ENCODE data around the gene EFNB2.

The EFNB2 gene

GRCh38 chr13:106487129-106487528 is 48.3 kb downstream of the EFNB2 start:
- no peak for DNase-seq (ENCODE audit: low read depth in 2 of 3, low spot score in 2 of 3)

DNA sequence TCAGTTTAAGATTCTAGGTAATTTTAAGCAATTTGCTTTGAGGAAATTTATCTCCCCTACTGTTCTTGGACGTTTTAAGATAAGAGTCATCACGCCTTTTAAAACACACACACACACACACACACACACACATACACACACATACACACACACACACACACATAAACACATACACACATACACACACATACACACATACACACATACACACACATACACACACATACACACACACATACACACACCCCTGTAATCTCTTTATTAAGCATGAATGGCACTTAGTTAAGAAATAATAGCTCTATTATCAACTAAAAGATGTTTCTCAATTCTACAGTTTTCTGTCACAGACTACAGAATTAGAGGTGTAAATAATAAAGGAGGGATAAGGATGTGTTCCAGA is 49.2 kb downstream of the EFNB2 start:
- DNase-seq (ENCODE audit: low read depth in 2 of 3, low spot score in 2 of 3), result no peak

- DNase-seq (ENCODE audit: low read depth in 2 of 3, low spot score in 2 of 3), result no peak
Measured at GRCh38 chr13:106484537-106485193, 50.8 kb downstream of the EFNB2 start.

GRCh38 chr13:106484084-106484483 is 51.4 kb downstream of the EFNB2 start:
- no peak for DNase-seq (ENCODE audit: low read depth in 2 of 3, low spot score in 2 of 3)

- DNase-seq (ENCODE audit: low read depth in 2 of 3, low spot score in 2 of 3), result no peak
Measured at GRCh38 chr13:106481919-106482318, 53.5 kb downstream of the EFNB2 start.

- no peak for DNase-seq (ENCODE audit: low read depth in 2 of 3, low spot score in 2 of 3)
Measured at GRCh38 chr13:106480351-106480910, 55.0 kb downstream of the EFNB2 start.

DNA sequence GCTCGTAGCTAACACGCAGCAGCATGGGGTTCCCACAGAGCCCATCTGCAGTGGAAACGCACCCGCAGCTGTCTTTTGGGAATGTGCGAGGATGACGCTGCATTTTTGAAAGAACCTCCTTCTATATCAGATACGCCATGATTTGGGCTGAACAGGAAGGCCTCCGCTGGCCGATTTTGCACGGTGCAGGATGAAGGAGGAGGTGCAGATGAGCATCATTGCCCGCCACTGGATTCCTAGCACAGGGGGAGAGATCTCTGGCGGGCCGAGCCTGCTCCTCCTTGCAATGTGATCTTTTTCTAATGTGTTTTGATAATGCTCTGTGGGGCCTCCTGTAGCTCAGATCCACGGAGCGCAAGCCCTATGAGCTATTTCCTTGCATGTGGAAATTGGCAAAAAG is 55.5 kb downstream of the EFNB2 start:
- DNase-seq (ENCODE audit: low read depth in 2 of 3, low spot score in 2 of 3), result no peak

DNA sequence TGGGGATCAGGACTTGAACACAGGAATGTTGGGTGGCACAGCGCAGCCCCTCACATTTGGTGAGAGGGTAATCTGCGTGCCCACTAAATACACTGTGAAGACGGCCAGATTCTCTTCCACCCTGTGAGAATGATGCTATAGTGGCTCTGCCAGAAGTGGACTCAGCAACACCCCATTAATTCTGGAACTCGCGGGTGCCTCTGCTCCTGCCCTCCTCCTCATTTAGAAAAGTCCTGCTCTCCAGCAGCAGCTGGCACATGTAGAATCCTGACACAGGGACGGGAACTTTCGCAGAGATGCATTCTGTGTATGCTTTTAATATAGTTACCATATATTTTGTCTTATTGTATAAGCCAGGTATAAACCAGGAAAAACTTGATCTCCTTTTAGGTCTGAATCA is 57.3 kb downstream of the EFNB2 start:
- no peak for DNase-seq (ENCODE audit: low read depth in 2 of 3, low spot score in 2 of 3)

- no peak for DNase-seq (ENCODE audit: low read depth in 2 of 3, low spot score in 2 of 3)
Measured at GRCh38 chr13:106477303-106477702, 58.2 kb downstream of the EFNB2 start.

DNA sequence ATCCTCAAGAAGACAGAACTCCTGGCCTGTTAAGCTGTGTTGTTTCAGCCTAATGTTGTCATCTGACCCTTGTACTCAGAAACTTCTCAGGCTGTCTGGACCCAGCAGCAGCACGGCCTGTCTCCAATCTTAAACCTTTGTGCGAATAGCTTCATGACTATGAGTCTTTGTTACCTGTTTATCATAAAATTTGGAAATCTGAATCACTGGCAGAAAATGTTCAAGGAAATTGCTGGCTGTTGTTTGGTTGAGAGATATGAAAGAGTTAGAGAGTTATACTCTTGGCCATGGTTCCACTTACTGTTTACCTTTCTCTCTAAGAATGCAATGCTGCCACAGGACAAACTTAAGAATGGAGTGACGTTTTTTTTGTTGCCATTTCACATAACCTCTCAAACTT is 59.6 kb downstream of the EFNB2 start:
- DNase-seq (ENCODE audit: low read depth in 2 of 3, low spot score in 2 of 3), result no peak

DNA sequence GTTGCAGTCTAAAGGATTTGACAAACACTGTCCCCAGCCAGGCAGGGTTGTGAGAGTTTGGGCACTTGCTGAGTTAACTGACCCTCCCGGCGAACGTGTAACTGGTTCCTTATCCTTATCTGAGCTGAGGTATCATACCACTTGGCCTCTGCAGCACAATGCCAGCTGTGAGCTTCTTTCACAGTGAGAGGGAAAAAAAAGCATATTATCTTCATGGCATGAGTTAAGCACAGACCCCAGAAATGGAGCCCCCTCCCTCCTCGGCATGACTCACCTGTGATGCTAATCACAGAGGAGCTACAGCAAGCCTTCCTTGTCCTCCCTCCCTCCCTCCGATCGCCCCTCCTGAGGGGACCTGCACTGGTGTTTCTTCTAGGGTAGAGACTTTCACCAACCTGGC is 60.5 kb downstream of the EFNB2 start:
- DNase-seq (ENCODE audit: low read depth in 2 of 3, low spot score in 2 of 3), result no peak

GRCh38 chr13:106473154-106473553 is 62.3 kb downstream of the EFNB2 start:
- no peak for DNase-seq (ENCODE audit: low read depth in 2 of 3, low spot score in 2 of 3)

GRCh38 chr13:106472621-106473020 is 62.8 kb downstream of the EFNB2 start:
- DNase-seq (ENCODE audit: low read depth in 2 of 3, low spot score in 2 of 3), result no peak

DNA sequence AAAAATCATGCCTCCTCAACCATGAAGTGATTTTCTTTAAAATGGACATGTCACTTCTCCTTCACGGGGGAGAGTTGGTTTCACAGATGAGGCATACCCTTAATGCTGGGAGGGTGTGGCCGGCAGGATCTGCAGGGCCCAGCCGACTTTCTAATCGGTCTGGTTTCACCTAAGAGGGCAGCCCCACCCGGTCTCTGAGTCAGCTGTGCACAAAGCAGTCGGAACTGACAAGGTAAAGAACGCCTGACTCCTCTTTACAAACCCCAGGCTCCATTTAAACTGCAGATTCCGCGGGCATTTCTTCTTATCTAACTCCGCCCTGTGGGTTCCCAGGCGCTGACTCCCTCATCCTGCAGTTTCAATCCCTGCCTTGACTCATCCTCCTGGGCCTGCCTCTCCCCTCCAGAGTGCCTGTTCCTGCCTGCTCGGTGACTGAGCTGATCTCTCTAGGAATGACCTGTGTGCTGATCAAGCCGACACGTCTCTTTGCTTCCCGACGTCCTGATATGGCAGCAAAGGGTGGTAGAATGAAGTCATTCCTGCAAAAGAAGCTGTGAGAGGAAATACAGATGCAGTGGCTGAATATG is 63.4 kb downstream of the EFNB2 start:
- DNase-seq (ENCODE audit: low read depth in 2 of 3, low spot score in 2 of 3), result no peak

DNA sequence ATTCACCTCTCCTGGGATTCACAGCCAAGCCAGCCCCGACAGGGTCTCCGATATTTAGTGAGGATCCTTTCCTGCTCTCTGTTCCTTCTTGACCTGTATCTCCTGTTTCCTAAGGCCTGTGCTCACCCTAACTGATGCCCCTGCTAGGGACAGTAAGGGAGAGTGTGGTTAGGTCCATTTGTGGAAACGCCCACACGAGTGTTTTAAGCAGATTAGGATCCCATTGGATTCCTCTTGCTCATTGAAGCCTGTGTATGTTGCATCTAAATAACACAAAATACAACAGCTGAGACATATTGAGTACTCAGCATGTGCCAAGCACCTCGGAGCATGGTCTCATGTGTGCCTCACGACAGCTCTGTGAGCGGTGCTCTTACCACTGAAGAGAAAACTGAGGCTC is 64.9 kb downstream of the EFNB2 start:
- DNase-seq (ENCODE audit: low read depth in 2 of 3, low spot score in 2 of 3), result no peak

- no peak for DNase-seq (ENCODE audit: low read depth in 2 of 3, low spot score in 2 of 3)
Measured at GRCh38 chr13:106468744-106469590, 66.5 kb downstream of the EFNB2 start.

- DNase-seq (ENCODE audit: low read depth in 2 of 3, low spot score in 2 of 3), result no peak
Measured at GRCh38 chr13:106468207-106468606, 67.3 kb downstream of the EFNB2 start.

- no peak for DNase-seq (ENCODE audit: low read depth in 2 of 3, low spot score in 2 of 3)
Measured at GRCh38 chr13:106467427-106468122, 67.9 kb downstream of the EFNB2 start.

DNA sequence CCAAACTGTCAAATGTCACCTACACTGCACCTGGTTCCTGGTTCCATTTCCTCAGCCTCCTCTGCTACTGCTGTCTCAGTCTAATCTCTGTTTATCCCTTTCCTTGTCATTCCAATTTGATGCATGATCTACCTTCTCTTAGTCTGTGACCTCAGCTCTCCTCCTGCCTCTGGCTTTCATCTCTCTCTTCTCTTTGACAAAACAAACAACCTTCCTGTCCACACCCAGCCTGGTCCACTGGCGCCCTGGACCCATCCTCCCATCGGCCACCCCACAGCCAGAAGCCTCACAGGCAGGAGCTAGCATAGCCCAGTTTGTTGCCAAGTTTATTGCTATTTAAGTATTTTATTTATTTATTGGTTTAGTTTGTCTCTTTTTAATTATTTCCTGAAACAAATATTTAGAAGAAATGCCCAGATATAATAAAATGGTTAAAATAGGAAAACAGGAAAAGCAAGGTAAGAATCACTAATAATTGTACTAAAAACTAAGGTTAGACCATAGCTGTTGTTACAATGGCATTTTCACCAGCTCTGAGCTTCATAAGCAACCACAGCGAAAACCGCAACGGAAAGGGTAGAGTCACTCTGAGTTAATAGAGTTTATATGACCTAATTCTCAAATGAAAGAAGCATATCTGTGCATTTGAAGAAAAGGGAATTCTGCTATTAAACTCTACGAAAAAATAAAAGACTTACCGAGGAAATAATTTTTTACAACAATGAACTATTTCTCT is 68.6 kb downstream of the EFNB2 start:
- no peak for DNase-seq (ENCODE audit: low read depth in 2 of 3, low spot score in 2 of 3)

GRCh38 chr13:106464076-106464475 is 71.4 kb downstream of the EFNB2 start:
- no peak for DNase-seq (ENCODE audit: low read depth in 2 of 3, low spot score in 2 of 3)

- no peak for DNase-seq (ENCODE audit: low read depth in 2 of 3, low spot score in 2 of 3)
Measured at GRCh38 chr13:106462710-106463109, 72.8 kb downstream of the EFNB2 start.

Data from activated CD8-positive, alpha-beta memory T cell treated with anti-CD3 and anti-CD28 coated beads for 48 hours (primary cell).